HL-60 (cell line): ENCODE measurements around the gene BCL6.

Experiments
- DNase-seq, 2 experiments: peaks; one replicate each; pipeline ENCODE4 v3.0.0-alpha.2; 2010 to 2020; ENCODE audit warnings: low read depth in 1 of 2, low spot score in 1 of 2
- H3K27ac ChIP-seq: fragments of 250-450 bp; sonication (Bioruptor Pico); replicated peaks from 2 replicates; pipeline ENCODE4 v1.5.1; 2020; ENCODE audit warnings: mild to moderate bottlenecking, moderate library complexity
- H3K27me3 ChIP-seq: fragments of 250-450 bp; sonication (Bioruptor Pico); 2 replicates; pipeline ENCODE4 v1.5.1; 2021; ENCODE audit warnings: mild to moderate bottlenecking, moderate library complexity; ENCODE audit not compliant: insufficient read depth, poor library complexity, severe bottlenecking
- H3K4me3 ChIP-seq: replicated peaks from 2 replicates; pipeline ENCODE4 v1.5.1; 2011; ENCODE audit warnings: mild to moderate bottlenecking, control low read depth, low read length; ENCODE audit not compliant: insufficient read depth
- CTCF ChIP-seq: IDR thresholded peaks from one replicate; pipeline ENCODE4 v1.5.1; 2011; ENCODE audit warnings: low read length, control low read depth, inconsistent platforms; ENCODE audit not compliant: insufficient read depth
- GABPA ChIP-seq: IDR thresholded peaks from 2 replicates; pipeline ENCODE4 v1.6.1; 2012; ENCODE audit warnings: low read depth
- POLR2AphosphoS5 ChIP-seq: IDR thresholded peaks from 2 replicates; pipeline ENCODE4 v1.6.1; 2012; ENCODE audit warnings: low read depth
- REST ChIP-seq: IDR thresholded peaks from 2 replicates; pipeline ENCODE4 v1.6.1; 2012; ENCODE audit warnings: low read depth; ENCODE audit not compliant: insufficient replicate concordance
- SPI1 ChIP-seq: IDR thresholded peaks from 2 replicates; pipeline ENCODE4 v1.6.1; 2012; ENCODE audit warnings: low read depth, mild to moderate bottlenecking, borderline replicate concordance

Gene BCL6

GRCh38 chr3:187729598-187729997 is 15.7 kb downstream of the BCL6 start:
- TF ChIP-seq CTCF, result no peak
- no peak for TF ChIP-seq GABPA
- no peak for TF ChIP-seq REST
- no peak for TF ChIP-seq POLR2AphosphoS5
- no peak for TF ChIP-seq SPI1
- DNase-seq, result no peak
- Histone ChIP-seq H3K4me3 (no peak overlapping the region), H3K27ac (no peak overlapping the region), H3K27me3 (no peaks in the 10 kb centered on the region)

GRCh38 chr3:187728940-187729583 is 16.2 kb downstream of the BCL6 start:
- Histone ChIP-seq H3K27ac (no peak overlapping the region), H3K27me3 (no peaks in the 10 kb centered on the region), H3K4me3 (no peak overlapping the region)
- DNase-seq, result no peak
- no peak for TF ChIP-seq GABPA
- TF ChIP-seq CTCF, result no peak
- no peak for TF ChIP-seq SPI1
- no peak for TF ChIP-seq POLR2AphosphoS5
- no peak for TF ChIP-seq REST

DNA sequence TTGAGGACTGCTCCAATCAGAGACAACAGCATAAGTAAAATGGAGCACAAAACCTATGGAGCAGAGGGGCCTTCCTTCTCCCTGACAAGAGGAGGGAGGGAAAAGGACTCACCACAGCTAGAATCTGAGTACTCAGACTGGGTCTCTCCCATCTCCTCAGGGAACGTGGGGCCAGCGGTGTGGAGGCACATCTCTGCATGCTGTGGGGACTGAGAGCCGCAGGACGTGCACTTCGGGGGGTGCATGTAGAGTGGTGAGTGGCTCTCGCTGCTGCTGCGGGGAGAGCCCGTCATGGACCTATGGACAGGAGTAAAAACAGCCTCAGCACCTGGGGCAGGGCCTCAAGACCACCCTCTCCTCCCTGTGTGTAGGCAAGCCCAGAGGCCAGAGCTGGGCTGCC is 17.0 kb downstream of the BCL6 start:
- no peak overlapping the region for H3K27ac ChIP-seq
- no peak for TF ChIP-seq REST
- no peak for TF ChIP-seq POLR2AphosphoS5
- no peak for TF ChIP-seq GABPA
- no peak for TF ChIP-seq SPI1
- no peak for TF ChIP-seq CTCF
- DNase-seq, result no peak

More for the DNA sequence above, 17.0 kb downstream of the BCL6 start:
- Histone ChIP-seq H3K27me3 (no peaks in the 10 kb centered on the region), H3K4me3 (no peak overlapping the region)
